ENCODE results near the gene AUTS2. TPM values are rescaled to one million over a fixed set of nuclear protein-coding genes. Genes with fewer than 3 reads are reported as not detected.

AUTS2 gene
- total RNA-seq, 1 donor from 2014 or later, result 94.1 TPM

DNA sequence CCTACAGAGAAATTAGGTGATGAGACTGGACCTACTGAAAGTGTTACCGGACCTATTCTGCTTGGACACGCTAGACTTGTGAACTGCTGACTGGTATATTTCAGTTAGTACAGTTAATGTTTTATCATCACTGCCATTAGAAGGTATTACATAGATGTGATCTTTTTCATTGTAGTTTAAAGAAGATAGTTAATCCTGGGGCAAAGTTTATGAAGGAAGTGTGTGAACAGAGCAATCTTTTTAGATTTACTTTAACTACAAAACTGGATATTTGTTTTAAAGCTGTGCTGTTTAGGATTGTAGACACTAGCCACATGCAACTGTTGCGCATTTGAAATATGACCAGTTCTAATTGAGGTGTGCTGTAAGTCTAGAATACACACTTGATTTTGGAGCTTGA is 446.7 kb downstream of the AUTS2 start:
- TF ChIP-seq CTCF (conservative IDR thresholded peaks at IDR 0.05), result no peak

DNA sequence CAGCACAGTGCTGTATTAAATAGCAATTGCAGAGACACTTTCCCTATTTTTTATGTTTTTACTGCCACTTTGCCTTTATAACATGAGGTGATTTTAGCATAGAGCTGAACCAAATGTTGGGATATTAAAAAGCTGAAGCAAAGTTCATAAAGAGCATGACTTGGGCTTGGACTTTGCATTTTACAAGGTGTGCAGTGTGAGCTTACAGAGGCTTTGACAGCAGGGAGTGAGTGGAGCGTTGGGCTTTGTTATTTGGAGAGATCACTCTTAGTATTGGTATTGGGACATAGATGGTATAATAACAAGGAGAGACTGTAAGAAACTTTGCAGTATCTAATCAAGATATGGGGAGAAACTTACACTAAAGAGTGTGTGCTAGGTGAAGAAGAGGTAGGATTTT is 449.1 kb downstream of the AUTS2 start:
- H3K27ac Mint-ChIP-seq, result no peak overlapping the region
- no peaks in the 10 kb centered on the region for H3K36me3 Mint-ChIP-seq
- no peaks in the 10 kb centered on the region for H3K9me3 Mint-ChIP-seq
- TF ChIP-seq CTCF (conservative IDR thresholded peaks at IDR 0.05), result no peak
- DNase-seq (ENCODE audit: extremely low spot score, unreplicated experiment), result no peak
- H3K4me3 Mint-ChIP-seq, result no peak overlapping the region
- H3K4me1 Mint-ChIP-seq (ENCODE audit: unreplicated experiment), result peaks cover 34% of the 10 kb centered on the region
- no peaks in the 10 kb centered on the region for H3K27me3 Mint-ChIP-seq

More for the DNA sequence above, 446.7 kb downstream of the AUTS2 start:
- Mint-ChIP-seq H3K36me3 (no peaks in the 10 kb centered on the region), H3K4me3 (no peak overlapping the region), H3K27ac (no peak overlapping the region), H3K9me3 (no peaks in the 10 kb centered on the region), H3K4me1 (ENCODE audit: unreplicated experiment) (peaks cover 28% of the 10 kb centered on the region), H3K27me3 (no peaks in the 10 kb centered on the region)
- DNase-seq (ENCODE audit: extremely low spot score, unreplicated experiment), result no peak

DNA sequence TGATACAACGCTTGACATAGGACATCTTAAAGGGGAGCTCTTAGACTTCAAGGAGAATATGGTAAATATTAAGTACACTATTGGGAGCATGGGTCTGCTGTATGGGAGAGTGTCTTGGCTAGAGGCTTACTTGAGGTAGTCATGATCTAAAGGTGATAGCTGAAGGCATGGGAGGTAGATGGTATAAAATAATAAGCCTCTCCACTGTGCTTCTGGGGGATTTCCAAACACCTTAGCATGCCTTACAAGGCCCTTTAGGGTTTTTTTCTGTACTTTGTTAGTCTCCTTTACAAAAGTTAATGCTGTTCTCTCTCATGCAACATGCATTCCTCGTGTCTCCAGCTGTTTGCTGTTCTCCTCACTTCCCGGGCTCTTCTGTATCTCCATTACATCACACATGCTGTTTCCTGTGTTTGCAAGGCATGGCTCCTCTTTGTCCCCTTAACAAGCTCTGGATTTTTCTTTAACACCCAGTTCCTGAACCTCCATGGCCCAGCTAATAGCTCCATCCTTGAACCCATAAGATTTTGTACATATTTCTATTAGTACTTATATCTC is 449.7 kb downstream of the AUTS2 start:
- TF ChIP-seq CTCF (conservative IDR thresholded peaks at IDR 0.05), result no peak
- Mint-ChIP-seq H3K36me3 (no peaks in the 10 kb centered on the region), H3K4me1 (ENCODE audit: unreplicated experiment) (peaks cover 28% of the 10 kb centered on the region), H3K27me3 (no peaks in the 10 kb centered on the region), H3K4me3 (no peak overlapping the region), H3K9me3 (no peaks in the 10 kb centered on the region), H3K27ac (no peak overlapping the region)
- no peak for DNase-seq (ENCODE audit: extremely low spot score, unreplicated experiment)

- TF ChIP-seq CTCF (conservative IDR thresholded peaks at IDR 0.05), result no peak
- H3K27me3 Mint-ChIP-seq, result peaks cover 4% of the 10 kb centered on the region
- H3K4me3 Mint-ChIP-seq, result no peak overlapping the region
- no peak for DNase-seq (ENCODE audit: extremely low spot score, unreplicated experiment)
- no peaks in the 10 kb centered on the region for H3K9me3 Mint-ChIP-seq
- H3K4me1 Mint-ChIP-seq (ENCODE audit: unreplicated experiment), result peaks cover 12% of the 10 kb centered on the region
- H3K27ac Mint-ChIP-seq, result no peak overlapping the region
- peaks cover 3% of the 10 kb centered on the region for H3K36me3 Mint-ChIP-seq
Observed at GRCh38 chr7:70051726-70052125, 453.5 kb downstream of the AUTS2 start.

GRCh38 chr7:70052691-70053090 is 454.4 kb downstream of the AUTS2 start:
- Mint-ChIP-seq H3K27ac (no peak overlapping the region), H3K9me3 (no peaks in the 10 kb centered on the region), H3K4me1 (ENCODE audit: unreplicated experiment) (peaks cover 16% of the 10 kb centered on the region), H3K36me3 (peaks cover 3% of the 10 kb centered on the region), H3K27me3 (peaks cover 4% of the 10 kb centered on the region), H3K4me3 (no peak overlapping the region)
- no peak for TF ChIP-seq CTCF (conservative IDR thresholded peaks at IDR 0.05)
- DNase-seq (ENCODE audit: extremely low spot score, unreplicated experiment), result no peak

DNA sequence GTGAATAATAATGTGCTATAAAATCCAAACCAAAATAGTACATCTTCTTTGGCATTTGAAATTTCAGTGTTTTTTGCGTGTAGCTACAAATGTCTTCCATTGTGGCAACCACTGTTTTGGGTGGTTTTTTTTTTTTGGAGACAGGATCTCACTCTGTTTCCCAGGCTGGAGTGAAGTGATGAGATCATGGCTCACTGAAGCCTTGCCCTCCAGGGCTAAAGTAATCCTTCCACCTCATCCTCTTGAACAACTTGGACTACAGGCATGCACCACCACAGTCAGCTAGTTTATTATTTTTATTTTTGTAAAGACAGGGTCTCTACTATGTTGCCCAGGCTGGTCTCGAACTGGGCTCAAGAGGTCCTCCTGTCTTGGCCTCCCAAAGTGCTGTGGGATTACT is 455.1 kb downstream of the AUTS2 start:
- H3K4me3 Mint-ChIP-seq, result no peak overlapping the region
- peaks cover 3% of the 10 kb centered on the region for H3K36me3 Mint-ChIP-seq
- H3K27ac Mint-ChIP-seq, result no peak overlapping the region
- no peak for TF ChIP-seq CTCF (conservative IDR thresholded peaks at IDR 0.05)
- no peaks in the 10 kb centered on the region for H3K9me3 Mint-ChIP-seq
- DNase-seq (ENCODE audit: extremely low spot score, unreplicated experiment), result no peak
- H3K4me1 Mint-ChIP-seq (ENCODE audit: unreplicated experiment), result peaks cover 14% of the 10 kb centered on the region
- H3K27me3 Mint-ChIP-seq, result peaks cover 4% of the 10 kb centered on the region
